Smooth muscle cell (in vitro differentiated cells): ENCODE results near the gene ACP1. TPM values are rescaled to one million over a fixed set of nuclear protein-coding genes. Genes with fewer than 3 reads are reported as not detected.

ENCODE experiments used
- DNase-seq: peaks from one replicate; lab custom pipeline; 2025; ENCODE audit not compliant: unreplicated experiment; lab: John Stamatoyannopoulos, UW
- H2AFZ ChIP-seq: fragments of 200-600 bp; sonication (generic); 2 replicates; pipeline ENCODE4 v1.6.0; 2016; ENCODE audit warnings: antibody characterized with exemption, low read depth, mild to moderate bottlenecking
- H3F3A ChIP-seq: fragments of 200-600 bp; sonication (generic); 2 replicates; pipeline ENCODE4 v1.6.0; 2017; ENCODE audit warnings: antibody characterized with exemption, low read depth
- H3K27ac ChIP-seq: fragments of 200-600 bp; sonication (generic); 2 replicates; pipeline ENCODE4 v1.5.1; 2016; ENCODE audit warnings: low read depth, mild to moderate bottlenecking
- H3K27me3 ChIP-seq: fragments of 200-600 bp; sonication (generic); 2 replicates; pipeline ENCODE4 v1.6.1; 2016; ENCODE audit warnings: low read depth, mild to moderate bottlenecking
- H3K36me3 ChIP-seq: fragments of 200-600 bp; sonication (generic); 2 replicates; pipeline ENCODE4 v1.5.1; 2016; ENCODE audit warnings: low read depth
- H3K4me1 ChIP-seq: fragments of 200-600 bp; sonication (generic); 2 replicates; pipeline ENCODE4 v1.5.1; 2016; ENCODE audit warnings: low read depth
- H3K4me2 ChIP-seq: fragments of 200-600 bp; sonication (generic); 2 replicates; pipeline ENCODE4 v1.6.0; 2016; ENCODE audit warnings: mild to moderate bottlenecking
- H3K4me3 ChIP-seq: fragments of 200-600 bp; sonication (generic); 2 replicates; pipeline ENCODE4 v1.5.1; 2016; ENCODE audit warnings: mild to moderate bottlenecking
- H3K79me2 ChIP-seq: fragments of 200-600 bp; sonication (generic); 2 replicates; pipeline ENCODE4 v1.6.0; 2016; ENCODE audit warnings: low read depth, mild to moderate bottlenecking
- H3K9ac ChIP-seq: fragments of 200-600 bp; sonication (generic); 2 replicates; pipeline ENCODE4 v1.6.0; 2016; ENCODE audit warnings: low read depth
- H3K9me3 ChIP-seq: fragments of 200-600 bp; sonication (generic); replicated peaks from 2 replicates; pipeline ENCODE4 v1.5.1; 2016; ENCODE audit warnings: low read depth
- H4K20me1 ChIP-seq: fragments of 200-600 bp; sonication (generic); 2 replicates; pipeline ENCODE4 v1.6.0; 2016; ENCODE audit warnings: low read depth
- CTCF ChIP-seq: fragments of 200-600 bp; sonication (generic); IDR thresholded peaks from 2 replicates; pipeline ENCODE4 v1.5.1; 2017; ENCODE audit warnings: borderline replicate concordance, mild to moderate bottlenecking, antibody characterized with exemption; ENCODE audit not compliant: insufficient read depth, poor library complexity, severe bottlenecking
- WGBS: methylation state at CpG from one replicate; pipeline ENCODE4 v1.1.7; 2016; ENCODE audit warnings: low lambda C conversion rate; 5-methylcytosine and 5-hydroxymethylcytosine counted together
- polyA plus RNA-seq: library from polyadenylated mRNA; unstranded; fragments of >200 nt; fragmentation: Nextera tagmentation; extraction: Ambion mirVana; gene quantifications from 2 replicates; pipeline ENCODE4 v1.2.1, GENCODE V29; 2016
- total RNA-seq: library from RNA; depleted of rRNA; stranded (reverse); fragments of >200 nt; gene quantifications from 2 replicates; pipeline ENCODE4 v1.2.3, GENCODE V29; 2014

Gene ACP1
- total and polyA plus RNA-seq, 2 experiments from 2014 or later = 168 to 182 TPM

GRCh38 chr2:259789-260331 lies 4.9 kb upstream of the ACP1 start:
- Histone ChIP-seq H3K27me3 (no peaks in the 10 kb centered on the region), H3K4me3 (no peak overlapping the region), H3K9me3 (peaks cover 9% of the 10 kb centered on the region), H3K4me2 (no peak overlapping the region), H3F3A (no peaks in the 10 kb centered on the region), H3K36me3 (no peaks in the 10 kb centered on the region), H3K9ac (no peak overlapping the region), H2AFZ (no peak overlapping the region), H3K4me1 (no peaks in the 10 kb centered on the region), H3K27ac (no peak overlapping the region), H4K20me1 (no peaks in the 10 kb centered on the region), H3K79me2 (peaks cover 13% of the 10 kb centered on the region)
- TF ChIP-seq CTCF = no peak
- DNase-seq = no peak
- 98% methylated on average over 2 of the region's 2 CpGs for WGBS

DNA sequence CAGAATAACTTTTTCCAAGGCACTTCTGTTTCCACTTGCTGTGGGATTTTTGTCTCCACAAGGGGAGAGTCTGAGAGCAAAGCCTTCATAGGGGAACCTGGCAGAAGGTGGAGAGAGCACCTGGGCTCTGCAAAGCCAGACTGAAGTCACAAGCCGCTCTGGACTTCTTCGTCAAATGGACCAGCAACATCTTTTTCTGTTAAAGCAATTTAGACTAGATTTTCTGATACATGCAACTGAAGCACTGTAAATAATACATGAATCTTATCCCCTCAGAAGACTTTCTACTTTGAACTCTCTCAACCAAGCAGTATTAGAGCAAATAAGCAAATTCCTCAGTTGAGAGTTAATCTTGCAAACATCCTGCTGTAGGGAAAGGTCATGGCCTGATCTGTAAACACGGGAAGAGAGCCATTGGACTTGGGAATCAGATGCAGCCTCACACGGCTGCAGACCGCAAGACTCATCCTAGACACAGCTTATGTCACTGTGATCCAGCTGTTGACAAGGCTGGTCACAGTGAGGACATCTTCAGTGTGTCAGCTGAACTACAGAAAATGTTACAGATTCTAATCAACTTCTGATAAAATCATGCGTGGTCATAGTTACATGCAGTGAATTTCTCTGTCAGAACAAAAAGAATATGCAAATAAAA lies 4.1 kb upstream of the ACP1 start:
- DNase-seq = no peak
- no peak for TF ChIP-seq CTCF
- Histone ChIP-seq H2AFZ (no peak overlapping the region), H3F3A (no peaks in the 10 kb centered on the region), H3K36me3 (no peaks in the 10 kb centered on the region), H3K4me2 (no peak overlapping the region), H4K20me1 (no peaks in the 10 kb centered on the region), H3K27ac (no peak overlapping the region), H3K79me2 (peaks cover 21% of the 10 kb centered on the region), H3K4me1 (peaks cover 3% of the 10 kb centered on the region), H3K27me3 (no peaks in the 10 kb centered on the region), H3K9me3 (peaks cover 9% of the 10 kb centered on the region), H3K9ac (no peak overlapping the region), H3K4me3 (no peak overlapping the region)
- 70% methylated on average over 6 of the region's 6 CpGs for WGBS

GRCh38 chr2:262117-262516 lies 2.6 kb upstream of the ACP1 start:
- Histone ChIP-seq H3K79me2 (peaks cover 36% of the 10 kb centered on the region), H2AFZ (no peak overlapping the region), H3K4me2 (peak overlapping the region; percentile 7), H3K9ac (no peak overlapping the region), H3K9me3 (peaks cover 9% of the 10 kb centered on the region), H4K20me1 (peaks cover 11% of the 10 kb centered on the region), H3K27me3 (no peaks in the 10 kb centered on the region), H3K4me1 (peaks cover 10% of the 10 kb centered on the region), H3K27ac (peak overlapping the region; percentile 67), H3K36me3 (no peaks in the 10 kb centered on the region), H3K4me3 (peak overlapping the region; percentile 77), H3F3A (no peaks in the 10 kb centered on the region)
- 73% methylated on average over 3 of the region's 3 CpGs for WGBS
- DNase-seq = no peak
- TF ChIP-seq CTCF = no peak
